Myocyte (in vitro differentiated cells): Measurements from ENCODE around the gene MFSD2A. TPM values are rescaled to one million over a fixed set of nuclear protein-coding genes. Genes with fewer than 3 reads are reported as not detected.
A peak's percentile ranks its signal among the peaks of the same experiment; 100 is the strongest.
"Not testable (repeated sequence)": the region's sequence is repeated elsewhere in the genome, so short reads cannot be mapped to it uniquely, and the experiment has no call there.

ENCODE experiments used
- DNase-seq: peaks from one replicate; pipeline ENCODE4 v3.0.0-alpha.2; 2012; ENCODE audit warnings: low read depth
- total RNA-seq: library from RNA; depleted of rRNA; stranded (reverse); fragments of >200 nt; gene quantifications from 2 replicates; pipeline ENCODE4 v1.2.3, GENCODE V29; 2014

MFSD2A gene
- total RNA-seq, 1 donor from 2014 or later = 16.4 TPM

- DNase-seq = no peak
Observed at GRCh38 chr1:40001456-40001855, 46.5 kb downstream of the MFSD2A start.

GRCh38 chr1:40003156-40004093 lies 48.5 kb downstream of the MFSD2A start:
- no peak for DNase-seq

DNA sequence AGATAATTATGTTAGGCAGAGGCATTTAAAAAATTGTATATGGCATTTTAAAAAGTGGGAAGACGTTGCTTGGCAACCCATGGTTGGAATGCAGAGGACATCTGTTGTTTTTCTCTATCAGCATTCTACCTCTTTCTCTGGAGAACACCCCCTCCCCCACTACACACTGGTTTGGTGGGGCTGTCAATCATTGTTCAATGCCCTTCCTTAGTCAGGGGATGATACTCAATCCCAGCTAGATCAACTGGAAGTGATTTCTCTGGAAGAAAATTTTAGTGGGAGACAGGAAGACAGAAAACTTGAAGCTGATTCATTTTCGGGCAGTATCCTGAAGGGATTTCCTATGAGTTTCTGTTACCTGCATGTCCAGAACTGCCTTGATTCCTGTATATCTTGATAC lies 49.9 kb downstream of the MFSD2A start:
- peak; percentile 58 for DNase-seq

DNA sequence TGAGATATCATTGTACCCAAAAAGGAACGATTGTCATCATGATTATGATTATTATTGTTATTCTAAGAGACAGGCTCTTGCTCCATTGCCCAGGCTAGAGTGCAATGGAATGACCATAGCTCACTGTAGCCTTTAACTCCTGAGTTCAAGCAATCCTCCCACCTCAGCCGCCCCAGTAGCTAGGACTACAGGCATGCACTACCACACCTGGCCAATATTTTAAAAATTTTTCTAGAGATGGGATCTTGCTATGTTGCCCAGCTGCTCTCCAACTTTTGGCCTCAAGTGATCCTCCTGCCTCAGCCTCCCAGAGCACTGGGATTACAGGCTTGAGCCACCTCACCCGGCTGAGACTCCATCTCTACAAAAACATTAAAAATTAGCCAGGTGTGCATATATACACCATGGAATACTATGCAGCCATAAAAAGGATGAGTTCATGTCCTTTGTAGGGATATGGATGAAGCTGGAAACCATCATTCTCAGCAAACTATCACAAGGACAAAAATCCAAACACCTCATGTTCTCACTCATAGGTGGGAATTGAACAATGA lies 52.6 kb downstream of the MFSD2A start:
- not testable (repeated sequence) for DNase-seq

- no peak for DNase-seq
Observed at GRCh38 chr1:40011198-40011597, 56.3 kb downstream of the MFSD2A start.

DNA sequence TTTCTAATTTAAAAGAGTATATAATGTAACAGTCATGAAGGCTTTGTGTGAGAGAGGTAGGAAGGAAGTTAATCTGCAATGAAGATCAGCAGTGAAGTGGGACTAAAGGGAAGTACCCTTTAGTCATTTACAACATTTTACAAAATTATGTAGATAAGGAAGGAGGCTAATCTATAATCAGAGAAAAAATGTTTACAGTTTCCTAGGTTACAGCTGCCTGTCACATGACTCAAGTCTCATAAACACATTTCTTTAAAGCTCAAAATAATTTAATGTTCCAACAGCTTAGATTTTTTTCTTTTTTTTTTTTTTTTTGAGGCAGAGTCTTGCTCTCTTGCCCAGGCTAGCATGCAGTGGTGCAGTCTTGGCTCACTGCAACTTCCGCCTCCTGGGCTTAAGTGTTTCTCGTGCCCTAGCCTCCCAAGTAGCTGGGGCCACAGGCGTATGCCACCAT lies 59.3 kb downstream of the MFSD2A start:
- DNase-seq = no peak

DNA sequence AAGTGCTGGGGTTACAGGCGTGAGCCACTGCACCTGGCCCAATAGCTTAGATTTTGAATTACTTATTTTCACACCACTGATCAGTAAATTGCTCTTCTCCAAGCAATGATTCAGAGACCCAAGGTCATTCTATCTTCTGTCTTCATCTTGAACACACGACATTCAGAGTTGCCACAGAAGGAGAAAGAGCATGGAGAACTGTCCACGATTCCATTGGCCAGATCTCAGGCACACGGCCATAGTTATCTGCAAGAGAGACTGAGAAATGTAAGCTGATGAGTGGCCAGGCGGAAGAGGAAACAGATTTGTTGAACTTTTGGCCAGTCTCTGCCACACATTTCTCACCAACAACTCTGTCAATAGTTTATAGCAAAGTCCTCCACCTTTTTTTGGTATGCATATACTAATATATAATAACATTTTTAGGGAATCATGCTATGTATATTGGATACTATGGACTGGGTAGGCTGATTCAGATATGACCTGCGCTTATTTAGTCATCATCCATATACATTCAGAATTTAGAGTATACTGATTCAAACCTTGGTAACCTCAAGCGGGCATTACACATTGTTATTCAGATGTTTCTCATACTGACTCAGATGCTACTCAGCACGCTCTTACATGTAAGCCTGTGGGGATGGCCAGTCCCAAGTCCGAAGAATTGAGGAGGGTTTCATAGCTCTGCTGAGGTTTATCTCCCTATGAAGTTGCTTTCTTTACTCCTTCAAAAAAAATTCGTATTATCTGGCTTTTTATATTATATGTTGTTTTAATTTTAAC lies 60.1 kb downstream of the MFSD2A start:
- peak; percentile 51 for DNase-seq

DNA sequence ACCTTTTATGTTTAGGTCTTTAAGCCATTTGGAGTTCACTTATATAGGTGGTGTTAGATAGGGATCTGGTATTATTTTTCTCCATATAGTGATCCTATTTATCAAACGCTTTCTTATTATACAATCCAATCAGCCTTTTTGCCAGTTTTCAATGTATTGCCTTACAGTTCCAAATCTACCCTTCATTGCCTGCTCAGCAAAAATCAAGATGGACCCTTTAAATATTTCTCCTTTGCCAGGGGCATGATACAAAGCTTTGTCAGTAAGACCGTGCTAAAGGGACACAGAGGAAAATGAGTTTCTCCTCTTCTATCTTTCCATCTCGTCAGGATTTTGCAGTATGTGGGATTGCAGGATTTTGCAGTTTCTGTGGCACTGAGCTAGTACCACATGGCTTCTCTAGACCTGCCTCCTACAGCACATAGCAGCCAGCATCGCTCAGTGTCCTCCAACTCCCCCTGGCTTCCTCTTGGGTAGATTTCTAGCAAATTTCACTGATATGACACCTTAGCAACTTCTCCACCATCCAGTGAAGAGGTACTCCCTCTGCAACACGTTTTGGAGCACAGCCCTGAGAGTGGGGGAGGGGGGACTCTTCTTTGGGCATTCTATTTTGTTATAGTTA lies 63.1 kb downstream of the MFSD2A start:
- no peak for DNase-seq

Other genes starting within 250 kb of the MFSD2A start
- gene PPIE, start 216.3 kb upstream of the MFSD2A start, total RNA-seq = 29.8 and 31.9 TPM in 2 replicates
- 0.16 and 0.88 TPM in 2 replicates for gene OXCT2, start 183.8 kb upstream of the MFSD2A start, total RNA-seq
- gene BMP8B, start 166.3 kb upstream of the MFSD2A start, total RNA-seq = 4.1 and 5.0 TPM in 2 replicates
- 30.0 and 51.9 TPM in 2 replicates for gene TRIT1, start 71.6 kb upstream of the MFSD2A start, total RNA-seq
- gene MYCL, start 53.2 kb upstream of the MFSD2A start, total RNA-seq = 77.9 and 143 TPM in 2 replicates
- 121 and 122 TPM in 2 replicates for gene CAP1, start 85.6 kb downstream of the MFSD2A start, total RNA-seq
- gene PPT1, start 142.1 kb downstream of the MFSD2A start, total RNA-seq = 42.0 and 46.4 TPM in 2 replicates
- gene RLF, start 206.2 kb downstream of the MFSD2A start, total RNA-seq = 20.8 and 22.9 TPM in 2 replicates